ENCODE data around the gene MAT2A. TPM values are rescaled to one million over a fixed set of nuclear protein-coding genes. Genes with fewer than 3 reads are reported as not detected.
A peak's percentile ranks its signal among the peaks of the same experiment; 100 is the strongest.

Gene MAT2A
- total RNA-seq, 1 donor from 2014 or later: 118 TPM

DNA sequence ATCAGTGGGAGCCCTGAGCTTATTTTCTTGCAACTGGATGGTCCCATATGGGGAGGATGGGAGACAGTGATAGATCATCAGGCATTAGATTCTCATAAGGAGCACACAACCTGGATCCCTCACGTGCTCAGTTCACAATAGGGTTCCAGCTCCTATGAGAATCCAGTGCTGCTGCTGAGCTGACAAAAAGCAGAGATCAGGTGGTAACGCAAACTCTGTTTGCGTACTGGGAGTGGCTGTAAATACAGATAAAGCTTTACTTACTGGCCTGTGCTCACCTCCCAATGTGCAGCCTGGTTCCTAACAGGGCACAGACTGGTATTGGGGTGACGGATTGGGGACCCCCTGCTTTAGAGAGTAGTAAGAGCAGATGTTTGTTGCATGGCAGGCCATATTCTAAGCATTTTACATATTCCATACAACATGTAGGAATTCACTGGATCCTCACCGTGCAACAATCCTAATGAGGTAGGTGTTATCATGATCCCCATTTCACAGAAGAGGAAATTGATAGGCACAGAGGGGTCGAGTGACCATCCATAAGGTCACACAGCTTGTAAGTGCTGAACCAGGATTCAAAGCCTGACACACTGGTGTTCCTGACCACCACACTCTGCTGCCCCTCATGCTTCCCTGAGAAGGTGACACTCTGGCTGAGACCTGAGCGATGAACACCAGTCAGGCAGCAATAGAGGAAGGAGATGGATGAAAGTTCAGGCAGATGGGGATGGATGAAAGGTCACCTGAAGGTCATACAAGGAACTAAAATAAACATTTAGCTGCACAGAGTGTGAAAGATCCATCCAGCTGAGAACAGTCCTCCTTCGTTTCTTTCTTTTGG lies 15.7 kb upstream of the MAT2A start:
- DNase-seq (ENCODE audit: missing footprints): no peak
- intact Hi-C loops (cut with DNase I): no loop called here
- ATAC-seq: no peak

DNA sequence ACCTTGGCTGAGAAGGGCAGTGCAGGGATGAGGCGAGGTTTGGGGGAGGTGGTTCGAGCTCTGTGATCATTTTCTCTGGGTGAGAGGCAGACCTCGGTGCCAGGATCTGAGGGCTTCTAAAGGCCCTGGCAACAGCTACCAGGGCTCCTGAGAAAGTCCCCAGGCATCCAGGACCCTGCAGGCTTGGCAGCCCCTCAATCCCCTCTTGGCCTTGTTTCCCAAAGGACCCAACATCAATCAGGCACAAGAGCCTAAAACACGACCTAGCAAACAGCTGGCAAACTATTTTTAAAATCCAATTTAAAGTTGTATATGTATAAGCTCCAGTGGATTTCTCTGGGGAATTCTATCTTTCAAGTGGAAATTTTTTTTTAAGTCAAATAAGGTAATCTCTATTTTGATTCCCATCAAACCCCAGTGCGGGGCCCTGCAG lies 15.0 kb upstream of the MAT2A start:
- intact Hi-C loops (cut with DNase I): no loop called here
- DNase-seq (ENCODE audit: missing footprints) (no peak), ATAC-seq (no peak)

DNA sequence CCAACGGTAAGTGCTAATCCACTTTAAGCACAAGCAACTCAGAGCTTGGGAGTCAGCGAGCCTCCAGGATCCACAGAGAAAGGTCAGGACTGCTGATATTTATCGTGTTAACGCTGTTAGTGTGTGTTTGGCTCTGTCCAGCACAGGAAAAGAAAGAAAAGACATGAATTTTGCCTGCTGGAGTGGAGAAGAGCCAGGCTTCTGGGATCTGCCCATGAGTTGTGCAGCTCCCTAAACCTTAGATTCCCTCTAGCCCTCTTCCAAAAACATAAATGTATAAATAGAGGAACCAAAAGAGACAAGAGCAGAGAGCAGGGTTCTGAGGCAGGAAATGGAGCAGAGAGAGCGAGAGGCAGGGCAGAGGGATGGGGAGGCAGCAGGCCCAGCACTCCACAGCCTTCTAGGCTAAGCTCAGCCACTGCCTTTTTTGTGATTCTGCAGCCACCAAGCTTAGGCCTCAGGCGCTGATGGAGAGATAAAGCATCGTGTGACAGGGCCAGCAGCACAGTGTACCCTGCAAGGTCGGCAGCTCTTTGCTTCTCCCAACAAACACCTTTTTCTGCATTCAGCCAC lies 14.5 kb upstream of the MAT2A start:
- intact Hi-C loops (cut with DNase I): no loop called here
- ATAC-seq (peak; percentile 68), DNase-seq (ENCODE audit: missing footprints) (no peak)

DNA sequence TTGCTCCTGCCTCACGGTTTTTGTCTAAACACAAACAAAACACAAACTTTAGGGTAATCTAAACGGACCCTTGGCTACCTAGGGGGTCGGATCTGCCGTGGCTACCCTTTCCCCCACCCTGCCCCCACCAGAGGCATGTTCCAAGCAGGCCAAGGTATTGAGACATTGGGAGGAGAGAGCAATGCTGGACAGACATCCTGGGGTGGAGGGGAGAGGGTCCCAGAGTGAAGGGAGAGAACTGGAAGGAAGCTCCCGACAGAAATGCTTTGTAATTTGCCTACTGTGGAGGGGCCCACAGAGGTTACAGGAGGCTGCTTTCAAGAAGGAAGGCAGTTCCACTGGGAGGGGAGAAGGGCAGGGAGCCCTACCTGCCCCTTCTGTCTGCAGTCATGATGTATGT lies 13.9 kb upstream of the MAT2A start:
- no peak for ATAC-seq
- no peak for DNase-seq (ENCODE audit: missing footprints)
- intact Hi-C loops (cut with DNase I): no loop called here

DNA sequence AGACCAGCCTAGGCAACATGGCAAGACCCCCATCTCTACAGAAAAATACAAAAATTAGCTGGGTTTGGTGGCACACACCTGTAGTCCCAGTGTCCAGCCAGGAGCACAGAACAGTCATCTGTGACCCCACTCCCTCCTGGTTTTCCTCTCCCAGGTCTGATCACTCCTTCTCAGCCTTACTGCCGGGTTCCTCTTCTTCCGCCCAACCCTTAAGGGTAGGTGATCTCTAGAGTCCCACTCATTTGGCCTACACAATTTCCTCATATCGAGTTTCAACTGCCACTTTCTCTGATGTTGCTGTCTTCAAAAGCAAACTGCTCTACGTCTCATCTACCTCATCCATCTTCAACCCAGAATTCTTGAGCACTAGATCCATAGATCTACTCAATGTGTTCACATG lies 13.4 kb upstream of the MAT2A start:
- ATAC-seq (no peak), DNase-seq (ENCODE audit: missing footprints) (no peak)
- intact Hi-C loops (cut with DNase I): no loop called here

DNA sequence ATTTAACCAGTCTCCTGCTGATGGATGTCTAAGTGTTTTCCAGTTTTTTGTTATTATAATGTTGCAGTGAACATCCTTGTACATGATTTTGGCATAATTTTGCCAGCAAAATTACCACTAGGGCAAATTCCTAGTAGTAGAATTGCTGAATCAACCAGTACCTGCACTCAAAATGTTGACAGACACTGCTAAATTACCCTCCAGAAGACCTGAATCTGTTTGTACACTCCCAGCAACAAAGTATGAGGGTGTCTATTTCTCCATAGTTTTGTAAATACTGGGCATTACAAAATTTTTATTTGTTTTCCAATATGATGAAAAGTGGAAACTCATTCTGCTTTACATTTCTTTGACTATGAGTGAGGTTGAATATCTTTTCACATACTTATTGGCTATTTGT lies 11.2 kb upstream of the MAT2A start:
- ATAC-seq (no peak), DNase-seq (ENCODE audit: missing footprints) (no peak)
- intact Hi-C loops (cut with DNase I): no loop called here

DNA sequence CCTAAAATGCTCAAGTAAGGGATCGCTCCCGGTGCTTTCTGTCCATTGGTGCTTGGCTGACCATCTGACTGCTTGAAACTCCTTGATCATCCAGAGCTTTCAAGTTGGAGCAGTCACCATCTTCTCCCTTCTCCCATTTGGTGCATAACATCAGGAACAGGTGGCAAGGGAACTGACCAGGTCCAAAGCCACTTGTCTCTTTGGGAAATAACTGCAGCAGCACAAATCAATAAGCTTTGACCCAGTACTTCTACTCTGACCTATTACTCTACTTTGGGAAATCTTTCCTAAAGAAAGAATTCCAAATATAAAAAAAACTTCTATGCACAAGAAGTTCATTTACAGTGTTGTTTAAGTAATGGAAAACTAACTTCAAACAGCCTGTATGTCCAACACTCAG lies 10.6 kb upstream of the MAT2A start:
- ATAC-seq (no peak), DNase-seq (ENCODE audit: missing footprints) (no peak)
- intact Hi-C loops (cut with DNase I): no loop called here

DNA sequence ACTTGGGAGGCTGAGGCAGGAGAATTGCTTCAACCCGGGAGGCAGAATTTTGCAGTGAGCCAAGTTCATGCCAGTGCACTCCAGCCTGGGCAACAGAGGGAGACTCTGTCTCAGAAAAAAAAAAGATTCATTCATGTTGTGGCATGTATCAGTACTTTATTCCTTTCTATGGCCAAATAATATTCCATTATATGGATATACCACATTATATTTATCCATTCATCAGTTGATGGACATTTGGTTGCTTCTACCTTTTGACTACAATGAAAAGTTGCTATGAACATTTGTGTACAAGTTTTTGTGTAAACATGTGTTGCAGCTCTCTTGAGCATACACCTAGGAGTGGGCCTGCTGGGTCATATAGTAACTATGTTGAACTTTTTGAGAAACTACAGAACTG lies 9.2 kb upstream of the MAT2A start:
- DNase-seq (ENCODE audit: missing footprints): no peak
- intact Hi-C loops (cut with DNase I): loop anchor here (10.0 kb wide), 1 partner anchor 175 kb away; the partner anchor contains the start of genes ELMOD3 and RETSAT
- no peak for ATAC-seq

DNA sequence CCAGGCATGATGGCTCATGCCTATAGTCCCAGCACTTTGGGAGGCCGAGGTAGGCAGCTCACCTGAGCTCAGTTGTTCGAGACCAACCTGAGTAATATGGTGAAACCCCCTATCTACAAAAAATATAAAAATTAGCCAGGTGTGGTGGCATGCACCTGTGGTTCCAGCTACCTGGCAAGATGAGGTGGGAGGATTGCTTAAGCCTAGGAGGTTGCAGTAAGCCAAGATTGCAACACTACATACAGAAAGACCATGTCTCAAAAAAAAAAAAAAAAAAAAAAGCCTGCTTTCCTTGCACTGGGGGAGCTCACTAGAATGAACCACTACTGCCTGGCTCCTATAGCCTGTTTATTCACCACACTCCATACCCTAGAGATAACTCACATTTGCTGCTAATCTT lies 7.4 kb upstream of the MAT2A start:
- ATAC-seq: no peak
- no peak for DNase-seq (ENCODE audit: missing footprints)
- intact Hi-C loops (cut with DNase I): loop anchor here (10.0 kb wide), 1 partner anchor 177 kb away; the partner anchor contains the start of genes ELMOD3 and RETSAT

DNA sequence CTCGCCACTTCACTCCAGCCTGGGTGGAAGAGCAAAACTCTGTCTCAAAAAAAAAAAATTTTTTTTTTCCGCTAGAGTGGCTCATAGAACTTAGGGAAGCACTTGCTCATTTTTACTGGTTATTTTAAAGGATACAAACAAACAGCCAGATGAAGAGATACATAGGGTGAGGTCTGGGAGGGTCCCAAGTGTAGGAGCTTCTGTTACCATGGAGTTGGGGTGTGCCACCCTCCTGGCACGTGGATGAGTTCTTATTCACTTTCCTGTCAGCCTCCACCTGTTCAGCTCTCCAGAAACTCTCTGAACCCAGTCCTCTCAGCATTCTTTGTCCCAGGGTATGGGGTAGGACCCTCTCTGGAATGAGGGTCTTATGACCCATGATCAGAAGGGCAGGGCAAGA lies 4.9 kb upstream of the MAT2A start:
- intact Hi-C loops (cut with DNase I): loop anchor here (10.0 kb wide), 1 partner anchor 179 kb away; the partner anchor contains the start of genes ELMOD3 and RETSAT
- ATAC-seq (no peak), DNase-seq (ENCODE audit: missing footprints) (no peak)

DNA sequence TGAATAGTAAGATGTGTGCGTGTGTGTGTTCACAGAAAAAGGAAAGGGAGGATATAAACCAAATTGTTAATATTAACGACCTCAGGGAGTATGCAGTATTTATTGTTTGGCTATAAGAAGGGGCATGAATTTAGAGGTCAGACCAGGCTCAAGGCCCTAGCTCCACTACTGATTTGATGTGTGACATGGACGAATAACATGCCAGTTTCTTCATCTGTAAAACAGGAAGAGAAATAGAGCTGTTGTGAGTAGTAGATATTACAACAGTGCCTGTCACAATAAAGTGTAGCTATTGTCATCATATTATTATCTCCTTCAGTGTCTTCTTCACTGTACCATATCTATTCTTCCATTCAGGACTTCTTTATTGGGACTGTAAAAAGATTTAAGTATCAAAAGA lies 4.1 kb upstream of the MAT2A start:
- no peak for DNase-seq (ENCODE audit: missing footprints)
- ATAC-seq: no peak
- intact Hi-C loops (cut with DNase I): loop anchor here (10.0 kb wide), 1 partner anchor 180 kb away; the partner anchor contains the start of genes ELMOD3 and RETSAT

DNA sequence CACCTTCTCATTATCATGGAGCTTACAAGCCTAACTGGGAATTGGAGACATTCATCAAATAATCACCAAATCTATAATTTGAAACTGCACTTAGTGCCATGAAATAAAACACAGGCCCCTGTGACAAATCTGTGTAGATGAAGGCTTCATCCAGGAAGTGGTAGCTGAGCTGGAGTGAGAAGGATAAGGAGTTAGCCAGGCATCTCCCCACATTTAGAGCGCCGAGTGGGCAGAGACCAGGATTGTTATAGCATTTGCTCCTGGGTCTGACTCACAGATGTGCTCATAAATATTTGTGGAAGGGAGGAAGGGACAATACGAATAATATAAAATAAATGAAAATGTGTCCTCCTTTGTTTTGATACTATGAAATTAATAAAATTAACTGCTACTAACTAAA lies 2.5 kb upstream of the MAT2A start:
- DNase-seq (ENCODE audit: missing footprints) (no peak), ATAC-seq (no peak)
- intact Hi-C loops (cut with DNase I): loop anchor here (10.0 kb wide), 1 partner anchor 182 kb away; the partner anchor contains the start of genes ELMOD3 and RETSAT

DNA sequence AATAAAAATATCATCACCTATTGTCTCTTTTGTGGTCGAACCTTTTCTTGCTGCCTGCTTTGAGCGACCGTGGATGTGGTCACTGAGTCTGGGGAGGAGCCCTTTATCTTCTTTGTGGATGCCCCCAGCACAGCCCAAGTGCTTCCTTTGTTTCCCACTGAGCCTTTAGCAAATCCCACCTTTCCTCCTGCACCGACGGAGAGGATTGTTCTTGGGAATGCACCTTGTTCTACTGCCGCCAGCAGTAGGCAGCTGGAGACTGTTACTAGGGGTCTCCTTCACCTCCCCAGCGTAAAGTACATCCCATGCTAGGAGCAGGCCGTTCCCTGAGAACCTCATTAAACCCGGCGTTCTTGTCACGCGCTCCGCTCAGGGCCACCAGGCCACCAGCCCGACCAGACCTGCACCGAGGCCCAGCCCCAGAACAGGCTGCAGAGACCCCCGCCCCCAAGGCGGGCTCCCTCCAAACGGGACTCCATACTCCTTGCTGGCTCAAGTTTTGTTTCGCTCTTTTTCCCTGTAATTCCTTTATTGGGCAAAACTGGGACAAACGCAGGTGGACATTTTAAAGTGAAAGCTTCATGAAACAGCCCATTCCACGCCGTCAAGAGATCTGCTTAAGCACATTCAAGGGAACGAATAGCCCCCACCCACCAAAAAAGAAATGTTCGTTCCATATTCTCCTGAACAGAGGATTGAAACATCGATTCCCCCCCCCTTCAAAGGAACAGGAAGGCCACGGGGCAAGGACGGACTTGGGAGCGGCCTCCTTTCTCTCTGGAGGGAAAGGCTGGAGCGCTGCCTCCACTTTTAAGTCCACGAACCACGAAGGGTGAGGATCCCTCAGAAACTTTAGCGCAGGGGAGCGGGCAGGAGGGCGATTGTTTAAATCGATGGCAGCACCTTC lies 1.1 kb upstream of the MAT2A start:
- intact Hi-C loops (cut with DNase I): loop anchor here (2.0 to 10.0 kb wide), 2 partner anchors 37 to 183 kb away; partner anchors contain the start of genes ELMOD3 and RETSAT
- ATAC-seq: peak; percentile 14

DNA sequence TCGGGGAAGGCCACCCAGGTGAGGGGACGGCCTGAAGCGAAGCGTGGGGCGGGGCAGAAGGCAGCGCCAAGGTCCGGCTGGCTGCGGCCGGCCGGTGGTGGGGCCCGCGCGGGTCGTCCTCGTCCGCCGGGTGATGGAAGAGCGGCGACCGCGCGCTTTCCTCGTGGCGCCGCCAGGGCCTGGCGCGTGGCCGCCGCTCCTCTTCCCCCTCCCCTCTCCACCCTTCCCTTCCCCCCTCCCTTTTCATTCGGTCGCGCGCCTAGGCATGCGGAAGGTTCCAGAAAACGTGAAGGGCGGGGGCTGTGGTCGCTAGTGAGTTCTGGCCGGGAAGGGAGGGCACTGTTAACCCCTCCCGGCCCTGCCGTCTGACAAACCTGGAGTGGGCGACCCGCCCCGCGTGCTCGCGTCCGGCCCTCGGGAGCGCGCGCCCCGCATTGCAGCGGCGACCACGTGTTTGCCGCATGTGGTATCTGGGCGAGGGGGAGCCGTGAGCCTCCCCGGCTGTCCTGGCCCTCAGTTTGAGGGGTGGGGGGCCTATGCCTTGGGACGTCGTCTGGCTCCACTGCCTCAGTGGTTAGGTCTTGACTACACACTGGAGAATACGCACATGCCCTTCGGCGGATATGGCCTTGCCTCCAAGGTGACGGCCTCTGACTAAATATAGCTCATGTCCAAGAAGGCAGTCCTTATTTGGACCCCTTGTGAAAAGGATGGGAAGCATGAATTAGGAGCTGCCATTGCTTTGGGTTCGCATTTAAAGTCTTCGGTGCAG lies 579 bp downstream of the MAT2A start:
- ATAC-seq (peak; percentile 66), DNase-seq (ENCODE audit: missing footprints) (peak; percentile 87)
- intact Hi-C loops (cut with DNase I): loop anchor here (1.0 to 10.0 kb wide), 3 partner anchors 39 to 185 kb away; partner anchors contain the start of genes ELMOD3 and RETSAT

More for the DNA sequence above, 1.1 kb upstream of the MAT2A start:
- peak; percentile 76 for DNase-seq (ENCODE audit: missing footprints)

DNA sequence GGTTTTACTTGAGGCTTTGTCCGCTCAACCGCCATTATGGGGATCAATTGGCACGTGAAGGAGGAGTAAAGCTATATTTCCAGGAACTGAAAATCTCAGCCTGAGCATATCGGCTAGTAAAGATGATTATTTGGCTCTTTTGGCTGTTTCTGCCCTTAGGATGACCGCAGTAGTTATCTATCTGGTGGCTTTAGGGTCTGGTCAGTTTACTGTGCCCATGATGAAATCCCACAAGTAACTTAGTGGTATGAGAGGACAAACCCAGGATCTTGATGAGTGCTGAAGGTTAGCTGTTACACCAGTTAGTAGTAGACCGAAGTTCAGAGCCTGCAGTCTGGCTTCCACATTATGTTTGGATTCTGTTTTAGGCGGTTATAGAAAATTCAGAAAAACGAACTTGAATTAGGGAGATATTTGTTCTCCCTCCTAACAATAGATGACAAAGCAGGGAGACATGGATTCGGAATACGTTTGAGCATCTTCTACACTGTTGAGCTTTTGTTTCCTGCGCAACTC lies 1.2 kb downstream of the MAT2A start:
- intact Hi-C loops (cut with DNase I): no loop called here
- DNase-seq (ENCODE audit: missing footprints) (no peak), ATAC-seq (no peak)

DNA sequence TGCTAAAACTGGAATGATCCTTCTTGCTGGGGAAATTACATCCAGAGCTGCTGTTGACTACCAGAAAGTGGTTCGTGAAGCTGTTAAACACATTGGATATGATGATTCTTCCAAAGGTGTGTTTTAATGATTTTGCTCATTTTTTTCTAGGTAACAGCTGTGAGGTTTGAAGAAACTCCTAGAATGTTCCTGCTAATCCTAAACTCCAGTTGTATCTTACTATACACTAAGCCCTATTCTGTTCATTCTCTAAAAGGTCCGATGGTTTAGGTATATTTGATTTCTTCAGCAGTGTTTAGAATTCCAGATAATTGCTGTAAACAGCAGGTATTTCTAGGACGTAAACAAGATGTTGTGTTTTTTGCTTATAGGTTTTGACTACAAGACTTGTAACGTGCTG lies 2.3 kb downstream of the MAT2A start:
- ATAC-seq: no peak
- no peak for DNase-seq (ENCODE audit: missing footprints)
- intact Hi-C loops (cut with DNase I): no loop called here

DNA sequence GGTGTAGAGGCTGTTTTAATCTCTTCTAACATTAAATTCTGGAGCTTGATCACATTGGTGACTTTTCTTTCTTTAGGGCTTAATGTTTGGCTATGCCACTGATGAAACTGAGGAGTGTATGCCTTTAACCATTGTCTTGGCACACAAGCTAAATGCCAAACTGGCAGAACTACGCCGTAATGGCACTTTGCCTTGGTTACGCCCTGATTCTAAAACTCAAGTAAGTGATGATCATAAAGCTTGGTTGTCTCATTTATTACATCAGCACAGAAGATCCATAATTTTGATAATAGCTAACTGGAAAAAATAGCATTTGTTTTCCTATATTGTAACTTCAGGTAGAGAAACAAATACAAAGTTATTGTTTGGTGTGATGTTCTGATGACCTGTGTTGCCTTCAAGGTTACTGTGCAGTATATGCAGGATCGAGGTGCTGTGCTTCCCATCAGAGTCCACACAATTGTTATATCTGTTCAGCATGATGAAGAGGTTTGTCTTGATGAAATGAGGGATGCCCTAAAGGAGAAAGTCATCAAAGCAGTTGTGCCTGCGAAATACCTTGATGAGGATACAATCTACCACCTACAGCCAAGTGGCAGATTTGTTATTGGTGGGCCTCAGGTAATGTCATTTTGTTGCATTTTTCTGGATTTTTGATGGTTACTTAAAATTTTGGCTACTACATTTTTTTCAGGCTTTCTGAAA lies 2.9 kb downstream of the MAT2A start:
- DNase-seq (ENCODE audit: missing footprints): no peak
- ATAC-seq: no peak
- intact Hi-C loops (cut with DNase I): no loop called here
